ENCODE measurements around the gene RAPGEF3.

- TF ChIP-seq POLR2AphosphoS5 (IDR thresholded peaks at IDR 0.05) (no peak), CTCF (IDR thresholded peaks at IDR 0.05) (no peak), POLR2A (IDR thresholded peaks at IDR 0.05) (no peak), EP300 (IDR thresholded peaks at IDR 0.05) (no peak)
Observed at GRCh38 chr12:47709237-47709636, 49.4 kb downstream of the RAPGEF3 start.

Measured in upper lobe of left lung (tissue), 4 donors.